Measurements from ENCODE around the gene DLG2.
"Not testable (repeated sequence)": the region's sequence is repeated elsewhere in the genome, so short reads cannot be mapped to it uniquely, and the experiment has no call there.

The DLG2 gene

DNA sequence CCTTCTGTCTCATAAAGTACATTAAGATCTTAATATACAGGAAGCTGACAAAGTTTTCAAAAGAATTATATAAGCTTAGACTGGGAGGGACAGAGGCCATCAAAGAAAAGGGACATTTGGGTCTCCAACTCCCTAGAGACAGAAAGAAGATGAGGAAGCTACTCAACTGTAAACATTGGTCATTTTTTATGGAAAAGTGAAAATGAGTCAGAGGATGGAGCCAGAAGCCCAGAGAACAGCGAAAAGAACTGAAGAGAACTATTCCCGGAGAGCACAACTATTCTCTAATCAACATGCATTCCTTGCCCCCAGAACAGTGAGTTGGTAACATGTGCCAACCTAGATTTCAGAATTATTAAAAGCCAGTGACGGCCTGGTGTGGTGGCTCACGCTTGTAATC is 779.3 kb downstream of the DLG2 start:
- DNase-seq (ENCODE audit: low read depth in 2 of 2): no peak

DNA sequence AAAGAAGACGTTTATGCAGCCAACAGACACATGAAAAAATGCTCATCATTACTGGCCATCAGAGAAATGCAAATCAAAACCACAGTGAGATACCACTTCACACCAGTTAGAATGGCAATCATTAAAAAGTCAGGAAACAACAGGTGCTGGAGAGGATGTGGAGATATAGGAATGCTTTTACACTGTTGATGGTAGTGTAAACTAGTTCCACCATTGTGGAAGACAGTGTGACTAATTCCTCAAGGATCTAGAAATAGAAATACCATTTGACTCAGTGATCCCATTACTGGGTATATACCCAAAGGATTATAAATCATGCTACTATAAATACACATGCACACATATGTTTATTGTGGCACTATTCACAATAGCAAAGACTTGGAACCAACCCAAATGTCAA is 786.9 kb downstream of the DLG2 start:
- DNase-seq (ENCODE audit: low read depth in 2 of 2): not testable (repeated sequence)

DNA sequence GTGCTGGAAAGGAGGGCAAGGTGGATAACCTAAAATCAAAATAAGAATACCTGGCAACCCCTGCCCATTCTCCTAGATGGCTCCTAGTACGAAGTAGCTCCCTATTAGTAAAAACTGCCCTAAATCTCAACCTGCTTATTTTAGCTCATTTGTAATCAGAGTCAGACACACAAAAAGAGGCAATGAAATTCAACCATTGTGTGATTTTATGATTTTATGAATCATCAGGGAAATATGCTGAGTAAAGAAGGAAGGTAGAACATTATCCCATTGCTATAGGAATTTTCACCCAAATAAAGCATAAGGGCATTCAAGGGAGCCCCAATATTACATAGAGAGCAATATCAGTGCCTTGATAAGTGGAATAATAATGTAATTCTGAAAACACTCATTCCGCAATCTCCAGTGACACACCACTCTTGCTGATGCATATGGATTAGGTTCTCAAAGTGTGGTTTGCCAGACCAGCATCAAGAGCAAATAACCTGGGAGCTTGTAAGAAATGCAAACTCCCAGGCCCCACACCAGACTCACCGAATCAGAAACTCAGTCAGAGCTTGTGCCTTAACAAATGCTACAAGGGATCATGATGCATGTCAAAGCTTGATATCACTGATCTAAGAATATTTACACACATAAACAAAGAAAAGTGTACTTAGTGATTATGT is 789.6 kb downstream of the DLG2 start:
- DNase-seq (ENCODE audit: low read depth in 2 of 2): no peak

DNA sequence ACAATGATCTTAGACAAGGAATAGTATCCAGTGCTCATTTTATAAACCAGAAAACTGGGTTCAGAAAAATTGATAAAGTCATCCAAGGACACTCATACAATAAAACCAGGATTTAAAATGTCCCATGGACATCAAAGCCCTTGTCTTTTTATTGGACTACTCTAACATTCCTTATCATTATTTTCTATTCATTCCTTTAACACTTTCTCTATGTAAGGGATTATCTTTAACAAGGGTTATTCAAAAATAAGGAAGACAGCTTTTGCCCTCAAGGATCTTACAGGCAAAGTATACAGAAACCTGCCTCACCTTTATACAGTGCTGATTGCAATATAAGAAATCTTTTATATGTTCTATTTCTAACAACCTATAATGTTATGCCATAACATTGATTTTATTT is 790.8 kb downstream of the DLG2 start:
- DNase-seq (ENCODE audit: low read depth in 2 of 2): no peak

DNA sequence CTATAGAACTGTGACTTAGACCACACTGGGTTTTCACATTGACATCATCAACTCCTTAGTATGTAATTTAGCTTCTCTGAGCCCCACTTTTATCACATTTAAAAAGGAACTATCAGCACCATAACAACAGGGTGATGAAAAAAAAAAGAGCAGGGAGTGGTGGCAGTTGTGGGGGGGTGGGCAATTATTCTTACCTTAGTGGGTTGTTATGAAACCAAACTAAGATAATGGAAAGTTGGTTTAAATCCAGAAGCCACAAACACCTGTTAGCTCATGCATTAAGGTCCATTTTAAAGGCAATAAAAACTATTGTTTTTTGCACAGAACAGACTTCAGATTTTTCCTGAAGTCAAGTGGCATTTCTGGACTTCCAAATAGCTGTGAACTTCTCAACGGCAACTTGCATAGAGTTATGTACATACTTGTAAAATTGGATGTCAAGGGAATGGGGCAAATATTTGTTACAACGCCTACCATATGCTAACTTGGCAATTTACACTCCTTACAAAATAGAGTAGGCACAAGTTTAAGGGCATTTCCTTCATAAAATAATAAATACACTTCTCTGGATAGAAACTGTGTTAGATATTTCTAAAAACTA is 793.6 kb downstream of the DLG2 start:
- no peak for DNase-seq (ENCODE audit: low read depth in 2 of 2)

DNA sequence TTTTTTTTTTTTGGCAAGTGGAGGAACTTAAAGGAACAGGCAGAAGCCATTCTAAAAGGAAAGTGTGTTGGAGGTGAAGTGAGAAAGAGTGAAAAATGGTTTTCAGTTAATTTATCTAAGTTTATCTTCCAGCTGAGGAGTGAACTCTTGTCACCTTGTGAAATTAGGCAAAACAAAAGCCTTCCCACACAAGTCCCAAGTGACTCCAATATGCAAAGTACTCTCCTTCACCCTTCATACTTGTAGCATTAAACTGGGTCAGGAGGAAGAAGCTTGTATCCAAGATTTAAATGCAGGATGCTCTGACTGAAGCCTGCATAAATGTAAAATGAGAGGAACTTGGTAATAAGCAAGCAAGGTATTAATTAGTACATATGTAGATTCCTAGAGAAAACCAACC is 796.8 kb downstream of the DLG2 start:
- no peak for DNase-seq (ENCODE audit: low read depth in 2 of 2)

DNA sequence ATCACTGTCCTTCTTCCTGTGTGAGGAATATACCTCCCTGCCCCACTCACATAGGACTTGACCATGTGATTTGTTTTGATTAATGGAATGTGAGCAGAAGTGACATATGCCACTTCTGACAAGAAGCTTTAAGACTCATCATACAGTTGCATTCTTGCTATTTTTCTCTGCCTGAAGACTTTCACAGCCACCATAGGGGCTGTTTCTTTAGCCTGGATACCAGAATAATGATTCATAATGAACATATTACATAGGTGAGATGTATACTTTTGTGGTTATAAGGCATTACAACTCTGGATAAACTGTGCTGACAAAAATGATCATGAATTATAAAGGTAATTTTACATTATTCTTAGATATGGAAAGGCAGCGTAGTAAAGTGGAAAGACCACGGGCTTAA is 798.0 kb downstream of the DLG2 start:
- DNase-seq (ENCODE audit: low read depth in 2 of 2): no peak

DNA sequence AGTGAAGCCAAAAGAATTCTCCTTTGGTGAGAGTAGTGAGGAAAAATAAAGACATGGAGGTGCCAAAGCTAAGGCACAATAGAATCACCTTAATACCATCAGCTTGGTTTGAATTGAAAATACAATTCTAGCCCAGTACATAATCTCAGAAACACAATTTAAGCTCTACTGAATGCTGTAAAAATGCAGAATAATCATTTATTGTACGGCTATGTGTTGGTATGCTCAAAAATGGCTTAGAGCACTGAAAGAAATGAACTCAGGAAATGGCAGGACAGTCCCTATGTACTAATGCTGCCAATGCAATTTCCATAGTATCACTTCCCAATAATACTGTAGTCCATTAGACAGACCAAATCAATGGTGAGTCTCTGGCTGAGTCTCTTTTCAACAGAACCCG is 798.5 kb downstream of the DLG2 start:
- DNase-seq (ENCODE audit: low read depth in 2 of 2): no peak

DNA sequence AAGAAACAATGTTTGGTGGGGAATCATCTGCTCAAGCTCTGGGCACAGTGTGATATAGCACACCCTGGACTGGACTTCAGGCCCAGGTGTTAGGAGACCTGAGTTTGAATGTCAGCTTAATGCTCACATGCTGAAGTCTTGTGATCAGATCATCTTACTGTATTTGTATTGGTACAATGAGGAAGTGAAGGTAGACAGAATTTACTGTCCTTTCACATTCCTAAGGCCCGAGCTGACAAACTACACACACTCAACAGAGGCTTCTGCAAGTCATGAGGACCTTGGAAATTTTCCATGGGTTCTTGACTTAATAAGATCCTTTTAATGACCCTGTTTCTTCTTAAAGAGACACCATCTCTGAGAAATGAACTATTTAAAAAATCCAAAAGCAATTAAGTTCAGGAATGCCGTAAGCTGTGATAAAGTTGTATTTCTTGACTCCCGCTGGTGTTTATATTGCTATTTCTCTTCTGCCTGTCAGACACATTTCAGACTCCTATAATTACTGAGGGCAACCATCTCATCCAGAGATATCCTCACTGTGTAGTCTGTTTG is 802.0 kb downstream of the DLG2 start:
- no peak for DNase-seq (ENCODE audit: low read depth in 2 of 2)

DNA sequence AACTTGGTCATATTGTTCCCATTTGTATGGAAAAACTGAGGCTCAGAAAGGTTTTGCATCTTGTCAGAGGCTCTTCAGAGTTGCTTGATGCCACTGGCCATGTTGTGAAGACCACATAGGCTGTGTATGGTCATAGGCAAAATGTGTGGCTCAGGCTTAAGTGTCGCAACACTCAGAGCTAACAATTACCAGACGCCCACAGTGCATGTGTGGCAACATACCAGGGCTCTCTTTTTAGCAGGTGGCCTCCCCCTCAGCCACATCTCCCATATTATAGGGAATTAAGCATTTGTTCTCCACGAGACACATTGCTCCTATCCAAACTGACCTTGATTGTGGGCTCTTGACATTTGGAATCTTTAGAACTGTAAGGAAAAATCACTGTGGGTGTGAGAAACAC is 802.5 kb downstream of the DLG2 start:
- no peak for DNase-seq (ENCODE audit: low read depth in 2 of 2)

DNA sequence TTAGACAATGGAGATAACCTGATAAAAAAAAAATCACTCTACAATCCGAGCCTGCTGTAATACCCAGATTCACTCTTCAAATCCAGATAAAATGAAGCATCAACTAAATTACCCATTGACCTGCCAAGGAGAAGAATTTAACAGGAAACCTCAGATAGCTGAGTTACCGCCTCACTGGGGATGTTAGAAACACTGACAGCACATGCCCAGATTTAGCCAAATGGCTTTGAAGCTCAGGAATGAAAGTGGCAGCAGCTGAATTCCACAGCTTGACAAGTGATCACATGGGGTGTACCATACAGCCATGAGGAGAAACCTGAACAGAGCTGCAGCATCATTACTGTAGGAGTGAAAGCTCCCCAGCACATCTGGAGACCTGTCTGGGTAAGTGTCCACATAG is 807.6 kb downstream of the DLG2 start:
- no peak for DNase-seq (ENCODE audit: low read depth in 2 of 2)

DNA sequence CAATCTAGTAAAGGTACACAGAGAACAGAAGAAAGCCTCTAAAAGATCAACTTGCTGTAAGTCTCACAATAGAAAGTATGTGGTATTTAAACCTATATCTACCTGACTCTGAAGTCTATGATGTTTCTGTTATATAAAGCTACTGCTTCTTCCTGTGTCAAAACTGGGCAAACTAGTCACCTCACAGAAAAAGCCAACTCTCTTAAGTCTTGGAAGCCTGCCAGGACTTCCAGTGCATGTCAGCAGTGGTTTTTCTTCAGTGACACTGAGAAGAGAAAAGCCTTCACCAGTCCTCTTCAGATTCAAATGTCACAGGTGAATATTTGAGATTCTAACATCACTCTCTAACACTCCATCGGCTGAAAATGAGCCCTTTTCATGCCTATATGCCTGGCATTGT is 808.0 kb downstream of the DLG2 start:
- no peak for DNase-seq (ENCODE audit: low read depth in 2 of 2)

DNA sequence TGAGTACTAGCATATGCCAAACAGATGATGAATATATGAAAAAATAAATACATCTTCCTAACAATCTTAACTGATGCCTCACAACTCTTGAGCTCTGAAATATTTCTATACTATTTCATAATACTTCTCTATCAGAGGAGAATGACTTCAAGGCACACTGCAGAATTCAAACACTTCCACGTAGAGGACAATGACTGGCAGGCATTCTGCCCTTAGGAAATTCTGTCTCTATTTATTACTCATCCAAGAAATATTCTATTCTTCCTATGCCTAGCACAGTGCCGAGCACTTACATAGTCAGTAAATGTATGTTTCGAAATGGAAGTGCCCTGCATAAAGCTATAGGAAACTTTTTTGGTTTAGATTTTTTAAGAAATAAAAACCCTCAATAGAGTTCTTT is 809.1 kb downstream of the DLG2 start:
- no peak for DNase-seq (ENCODE audit: low read depth in 2 of 2)

DNA sequence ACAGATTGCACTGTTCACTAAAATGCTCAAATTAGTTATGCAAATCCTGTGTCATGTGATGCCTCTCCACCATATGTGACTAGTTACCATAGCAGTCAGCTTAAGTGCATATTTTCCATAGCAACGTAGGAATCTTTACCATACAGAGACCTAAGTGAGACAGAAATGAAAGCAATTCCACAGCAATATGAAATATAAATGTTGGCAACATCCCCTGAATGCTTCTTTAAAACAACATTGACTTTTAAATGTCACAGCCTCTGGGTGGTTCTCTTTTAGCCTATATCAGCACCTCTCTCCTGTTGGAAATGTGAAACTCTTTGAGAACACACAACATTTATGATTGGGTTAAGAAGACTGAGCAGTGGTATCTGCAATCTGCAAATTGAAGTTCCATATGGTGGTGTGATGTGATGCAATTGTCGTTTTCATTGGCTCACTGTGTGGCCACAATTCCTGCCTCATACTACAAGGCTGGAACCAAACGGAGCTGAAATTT is 814.6 kb downstream of the DLG2 start:
- DNase-seq (ENCODE audit: low read depth in 2 of 2): no peak

DNA sequence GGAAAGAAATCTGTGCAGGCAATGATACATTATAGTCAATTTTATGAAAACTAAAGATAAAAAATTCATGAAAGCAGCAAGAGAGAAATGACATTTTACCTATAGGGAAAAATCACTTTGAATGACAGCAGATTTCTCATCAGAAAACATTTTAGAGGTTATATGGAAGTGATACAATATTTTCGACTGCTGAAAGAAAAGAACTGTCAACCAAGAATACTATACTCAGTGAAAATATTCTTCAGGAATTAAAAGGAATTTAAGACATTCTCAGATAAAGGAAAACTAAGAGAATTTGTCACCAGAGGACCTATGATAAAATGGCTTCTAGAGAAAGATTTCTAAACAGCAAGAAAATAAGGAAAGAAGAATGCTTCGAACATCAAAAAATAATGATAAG is 820.8 kb downstream of the DLG2 start:
- no peak for DNase-seq (ENCODE audit: low read depth in 2 of 2)

DNA sequence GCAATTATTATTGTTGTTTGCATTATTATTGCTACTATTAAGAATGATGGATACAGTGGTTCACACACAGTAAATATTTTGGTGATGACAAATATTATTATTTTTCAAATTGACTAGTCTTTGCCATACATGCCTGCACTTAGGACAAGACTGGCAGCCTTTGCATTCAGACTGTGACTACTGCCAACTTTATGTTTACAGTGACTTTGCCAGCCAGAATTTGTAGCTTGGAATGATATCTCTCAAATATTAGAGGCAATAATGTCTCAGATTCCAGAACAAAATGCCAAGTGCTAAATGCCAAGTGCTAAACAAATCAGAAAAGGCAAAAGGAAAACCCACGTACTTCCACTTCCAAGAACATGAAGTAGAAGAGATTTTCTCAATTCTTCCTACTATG is 823.1 kb downstream of the DLG2 start:
- DNase-seq (ENCODE audit: low read depth in 2 of 2): no peak

DNA sequence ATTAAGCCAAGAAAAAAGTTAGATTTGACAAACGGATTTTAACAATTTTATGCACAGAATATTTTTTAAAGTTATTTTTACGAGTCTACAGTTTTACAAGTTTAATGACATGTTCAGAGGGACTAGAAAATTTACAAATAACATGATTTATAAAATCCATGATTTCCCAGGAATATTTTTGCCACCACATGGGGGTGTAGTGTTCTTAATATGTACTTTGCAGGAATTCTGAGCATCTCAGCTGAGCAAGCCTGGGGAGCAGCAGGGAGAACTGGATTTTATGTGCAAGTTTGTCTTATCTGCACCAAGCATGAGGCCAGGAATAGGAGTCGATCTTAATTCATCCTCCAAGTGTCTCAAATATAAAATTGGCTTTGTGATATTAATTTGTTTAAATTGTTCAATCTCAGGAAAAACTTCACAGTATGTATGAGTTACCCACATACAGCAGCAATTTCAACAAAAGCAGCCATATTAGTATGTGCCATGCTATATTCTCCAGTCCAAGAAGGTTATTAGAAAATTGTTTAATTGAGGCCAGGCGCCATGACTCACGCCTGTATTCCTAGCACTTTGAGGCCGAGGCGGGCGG is 826.3 kb downstream of the DLG2 start:
- no peak for DNase-seq (ENCODE audit: low read depth in 2 of 2)

DNA sequence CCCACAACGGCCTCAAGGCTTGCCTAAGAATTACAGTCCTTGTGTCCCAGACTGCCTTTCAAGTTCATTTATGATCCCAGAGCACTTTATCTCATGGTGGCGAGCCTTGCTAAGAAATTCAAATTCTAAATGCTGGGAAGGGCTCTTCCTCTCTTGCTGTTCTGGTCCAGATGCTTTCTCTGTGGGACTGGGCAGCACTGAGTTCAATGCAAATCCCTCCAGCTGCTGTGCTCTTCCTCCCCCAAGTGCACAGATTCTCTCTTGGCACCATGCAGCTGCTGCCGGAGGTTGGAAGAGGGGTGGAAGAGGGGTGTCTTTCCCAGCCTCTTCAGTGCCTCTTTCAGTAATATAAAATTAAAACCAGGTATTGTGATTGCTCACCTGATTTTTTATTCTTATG is 828.0 kb downstream of the DLG2 start:
- no peak for DNase-seq (ENCODE audit: low read depth in 2 of 2)

DNA sequence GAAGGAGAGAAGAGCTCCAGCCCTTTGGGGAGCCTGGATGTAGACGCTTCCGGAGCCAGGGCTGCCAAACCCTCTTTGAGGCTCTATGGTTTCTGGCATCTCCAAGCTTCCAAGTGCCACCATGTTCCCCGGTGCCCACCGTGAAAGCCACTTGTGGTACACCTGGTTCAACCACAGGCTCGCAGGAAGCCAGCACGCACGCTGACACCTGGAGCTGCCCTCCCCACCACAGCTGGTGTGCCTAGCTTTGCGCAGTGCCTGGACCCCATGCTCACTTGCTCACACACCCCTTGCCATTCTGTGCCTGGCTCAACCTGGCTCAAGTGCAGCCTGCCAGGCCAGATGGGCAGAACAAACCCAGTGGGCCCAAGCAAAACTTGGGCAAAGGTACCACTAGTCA is 831.4 kb downstream of the DLG2 start:
- DNase-seq (ENCODE audit: low read depth in 2 of 2): no peak

DNA sequence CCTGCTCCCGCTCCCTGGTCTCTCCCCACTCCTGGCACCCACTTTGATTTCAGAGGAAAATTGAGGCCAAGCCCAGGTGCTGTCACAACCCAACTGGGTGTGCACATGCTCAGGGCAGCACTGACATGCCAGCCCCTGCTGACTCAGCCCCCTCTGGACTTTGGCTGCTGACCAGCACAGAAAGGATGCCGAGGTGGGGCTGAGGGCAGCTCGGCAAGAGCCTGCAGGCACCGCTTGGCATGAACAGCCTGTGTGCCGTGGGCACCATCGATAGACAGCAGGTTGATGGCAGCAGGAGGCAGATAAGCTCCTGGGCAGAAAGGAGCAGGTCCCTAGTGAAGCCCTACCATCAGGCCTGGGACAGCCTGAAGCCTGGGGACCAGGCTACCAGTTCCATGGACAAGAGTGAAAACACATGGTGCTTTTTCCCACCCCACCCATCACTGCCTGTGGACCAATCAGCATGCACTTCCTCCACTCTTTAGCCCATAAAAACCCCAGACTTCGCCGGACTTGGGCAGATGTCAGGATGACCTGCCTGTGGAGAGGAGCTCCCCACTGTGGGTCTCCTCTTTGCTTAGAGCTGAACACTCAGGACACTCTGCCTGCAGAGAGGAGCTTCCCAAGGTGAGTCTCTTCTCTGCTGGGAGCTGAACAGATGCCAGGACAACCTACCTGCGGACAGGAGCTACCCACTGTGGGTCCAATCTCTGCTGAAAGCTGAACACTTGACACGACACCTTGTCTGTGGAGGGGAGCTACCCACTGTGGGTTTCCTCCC is 832.3 kb downstream of the DLG2 start:
- no peak for DNase-seq (ENCODE audit: low read depth in 2 of 2)

DNA sequence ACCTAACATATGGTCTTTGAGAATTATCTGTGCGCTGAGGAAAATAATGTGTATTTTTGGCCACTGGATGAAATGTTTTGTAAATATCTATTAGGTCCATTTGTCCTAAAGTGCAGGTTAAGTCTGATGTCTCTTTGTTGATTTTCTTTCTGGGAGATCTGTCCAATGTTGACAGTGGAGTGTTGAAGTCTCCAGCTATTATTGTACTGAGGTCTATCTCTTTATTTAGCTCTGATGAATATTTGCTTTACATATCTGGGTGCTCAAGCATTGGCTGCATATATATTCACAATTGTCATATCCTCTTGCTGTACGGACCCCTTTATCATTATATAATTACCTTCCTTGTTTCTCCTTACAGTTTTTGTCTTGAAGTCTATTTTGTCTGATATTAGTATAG is 833.8 kb downstream of the DLG2 start:
- no peak for DNase-seq (ENCODE audit: low read depth in 2 of 2)

DNA sequence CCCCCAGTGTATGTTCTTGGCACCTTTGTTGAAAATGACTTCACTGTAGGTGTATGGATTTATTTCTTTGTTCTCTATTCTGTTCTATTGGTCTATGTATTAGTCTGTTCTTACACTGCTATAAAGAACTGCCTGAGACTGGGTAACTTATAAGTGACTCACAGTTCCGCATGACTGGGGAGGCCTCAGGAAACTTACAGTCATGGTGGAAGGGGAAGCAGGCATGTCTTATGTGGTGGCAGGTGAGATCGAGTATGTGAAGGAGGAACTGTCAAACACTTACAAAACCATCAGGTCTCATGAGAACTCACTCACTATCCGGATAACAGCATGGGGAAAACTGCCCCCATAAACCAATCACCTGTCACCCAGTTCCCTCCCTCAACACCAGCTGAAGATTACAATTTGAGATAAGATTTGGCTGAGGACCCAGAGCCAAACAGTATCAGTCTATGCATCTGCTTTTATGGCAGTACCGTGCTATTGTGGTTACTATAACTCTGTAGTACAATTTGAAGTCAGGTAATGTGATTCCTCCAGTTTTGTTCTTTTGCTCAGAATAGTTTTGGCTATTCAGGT is 836.2 kb downstream of the DLG2 start:
- no peak for DNase-seq (ENCODE audit: low read depth in 2 of 2)

Measured in stimulated activated CD4-positive, alpha-beta T cell treated with anti-CD3 and anti-CD28 coated beads, Interleukin-1b, Interleukin-23, amount 100 ng/mL, for 4 hours (primary cell).